Measurements from ENCODE around the gene MRPS12.
A peak's percentile ranks its signal among the peaks of the same experiment; 100 is the strongest.

Gene MRPS12

GRCh38 chr19:38929929-38930775, 592 bp upstream of the MRPS12 start, which contains the start of gene SARS2 (continued):
- TF ChIP-seq ZBTB26 (tag by site-specific recombination; optimal IDR thresholded peaks at IDR 0.05): peak; percentile 52
- peak; percentile 89 for TF ChIP-seq PATZ1 (tag by site-specific recombination; IDR thresholded peaks at IDR 0.05)
- no peak for TF ChIP-seq ZNF626 (tag by site-specific recombination; IDR thresholded peaks at IDR 0.05)
- no peak for TF ChIP-seq ZNF560 (tag by site-specific recombination; IDR thresholded peaks at IDR 0.05; ENCODE audit: borderline replicate concordance)
- TF ChIP-seq ZNF776 (tag by site-specific recombination; IDR thresholded peaks at IDR 0.05; ENCODE audit: borderline replicate concordance): no peak
- TF ChIP-seq ZNF121 (tag by site-specific recombination; IDR thresholded peaks at IDR 0.05): peak; percentile 76; the same call in 1 of the 2 replicates
- TF ChIP-seq ZEB2 (tag by site-specific recombination; IDR thresholded peaks at IDR 0.05): peak; percentile 97
- peak; percentile 100 for TF ChIP-seq CTCF (tag by site-specific recombination; IDR thresholded peaks at IDR 0.05)
- no peak for TF ChIP-seq GFI1B (tag by site-specific recombination; IDR thresholded peaks at IDR 0.05)
- no peak for TF ChIP-seq ZNF658 (tag by site-specific recombination; IDR thresholded peaks at IDR 0.05)
- peak; percentile 70 for TF ChIP-seq ZNF629 (tag by site-specific recombination; IDR thresholded peaks at IDR 0.05)
- no peak for TF ChIP-seq ELK4 (IDR thresholded peaks at IDR 0.05; ENCODE audit: borderline replicate concordance, low read depth, low read length)
- TF ChIP-seq ZNF169 (tag by site-specific recombination; IDR thresholded peaks at IDR 0.05): no peak
- 0 out of 2 replicates have a peak, but pooled peaks have one; percentile 63 for TF ChIP-seq SCRT2 (tag by site-specific recombination; IDR thresholded peaks at IDR 0.05)
- peak; percentile 83; the same call in 1 of the 2 replicates for TF ChIP-seq ZSCAN5A (tag by site-specific recombination; IDR thresholded peaks at IDR 0.05)
- peak; percentile 42; the same call in 1 of the 2 replicates for TF ChIP-seq ZFP69B (tag by site-specific recombination; IDR thresholded peaks at IDR 0.05)
- peak; percentile 80 for TF ChIP-seq ZNF654 (tag by site-specific recombination; IDR thresholded peaks at IDR 0.05; ENCODE audit: low read depth)
- peak; percentile 90 for TF ChIP-seq ZNF692 (tag by site-specific recombination; IDR thresholded peaks at IDR 0.05)
- TF ChIP-seq GLIS2 (tag by site-specific recombination; IDR thresholded peaks at IDR 0.05): peak; percentile 60
- TF ChIP-seq ZNF292 (tag by site-specific recombination; IDR thresholded peaks at IDR 0.05; ENCODE audit: borderline replicate concordance, low read depth): no peak
- TF ChIP-seq ZNF677 (tag by site-specific recombination; IDR thresholded peaks at IDR 0.05): no peak

Measured in HEK293 (cell line).